Esophagus muscularis mucosa (tissue), 3 donors: ENCODE measurements around the gene RTCB.
"Not testable (repeated sequence)": the region's sequence is repeated elsewhere in the genome, so short reads cannot be mapped to it uniquely, and the experiment has no call there.

Experiments
- POLR2A ChIP-seq: fragments of 450-650 bp; IDR thresholded peaks from one replicate; pipeline ENCODE4 v1.6.1; 2017; ENCODE audit warnings: antibody characterized with exemption, moderate library complexity, mild to moderate bottlenecking, low read depth
- TF ChIP-seq, protein P1 (sequence below), 3 experiments: fragments of 200-600 bp in 2 of 3; fragments of 450-650 bp in 1 of 3; sonication (generic) in 2 of 3; IDR thresholded peaks; one replicate each; pipeline ENCODE4 v1.5.1; 2017 to 2019; ENCODE audit warnings: antibody characterized with exemption in 3 of 3, mild to moderate bottlenecking in 2 of 3, moderate library complexity in 1 of 3

DNA sequence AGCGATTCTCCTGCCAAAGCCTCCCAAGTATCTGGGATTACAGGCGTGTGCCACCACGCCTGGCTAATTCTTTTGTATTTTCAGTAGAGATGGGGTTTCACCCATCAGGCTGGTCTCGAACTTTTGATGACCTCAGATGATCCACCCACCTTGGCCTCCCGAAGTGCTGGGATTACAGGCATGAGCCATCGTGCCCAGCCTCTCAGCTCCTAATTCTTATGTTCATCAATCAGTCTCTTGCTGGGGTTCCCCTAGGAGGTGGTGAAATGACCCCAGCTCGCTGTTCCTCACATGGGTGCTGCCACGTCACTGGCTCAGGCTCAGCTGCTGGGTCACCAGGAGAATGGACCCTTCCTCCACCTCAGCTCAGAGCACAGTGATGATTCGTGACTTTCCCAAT is 54.5 kb downstream of the RTCB start, which contains the start of gene RFPL3:
- TF ChIP-seq, protein P1, sequence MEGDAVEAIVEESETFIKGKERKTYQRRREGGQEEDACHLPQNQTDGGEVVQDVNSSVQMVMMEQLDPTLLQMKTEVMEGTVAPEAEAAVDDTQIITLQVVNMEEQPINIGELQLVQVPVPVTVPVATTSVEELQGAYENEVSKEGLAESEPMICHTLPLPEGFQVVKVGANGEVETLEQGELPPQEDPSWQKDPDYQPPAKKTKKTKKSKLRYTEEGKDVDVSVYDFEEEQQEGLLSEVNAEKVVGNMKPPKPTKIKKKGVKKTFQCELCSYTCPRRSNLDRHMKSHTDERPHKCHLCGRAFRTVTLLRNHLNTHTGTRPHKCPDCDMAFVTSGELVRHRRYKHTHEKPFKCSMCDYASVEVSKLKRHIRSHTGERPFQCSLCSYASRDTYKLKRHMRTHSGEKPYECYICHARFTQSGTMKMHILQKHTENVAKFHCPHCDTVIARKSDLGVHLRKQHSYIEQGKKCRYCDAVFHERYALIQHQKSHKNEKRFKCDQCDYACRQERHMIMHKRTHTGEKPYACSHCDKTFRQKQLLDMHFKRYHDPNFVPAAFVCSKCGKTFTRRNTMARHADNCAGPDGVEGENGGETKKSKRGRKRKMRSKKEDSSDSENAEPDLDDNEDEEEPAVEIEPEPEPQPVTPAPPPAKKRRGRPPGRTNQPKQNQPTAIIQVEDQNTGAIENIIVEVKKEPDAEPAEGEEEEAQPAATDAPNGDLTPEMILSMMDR (IDR thresholded peaks at IDR 0.05), result not testable (repeated sequence)
- TF ChIP-seq POLR2A, result not testable (repeated sequence)
